ENCODE results near the gene CD52.

The CD52 gene

GRCh38 chr1:26349877-26350244, 32.1 kb downstream of the CD52 start:
- TF ChIP-seq CTCF (IDR thresholded peaks at IDR 0.05; ENCODE audit: insufficient read depth, missing control alignments) = no peak
- no peak for DNase-seq (ENCODE audit: insufficient read length, low spot score)
- no peak for FAIRE-seq

GRCh38 chr1:26350343-26350700, 32.6 kb downstream of the CD52 start:
- no peak for FAIRE-seq
- no peak for TF ChIP-seq CTCF (IDR thresholded peaks at IDR 0.05; ENCODE audit: insufficient read depth, missing control alignments)
- no peak for DNase-seq (ENCODE audit: insufficient read length, low spot score)

- DNase-seq (ENCODE audit: insufficient read length, low spot score) (no peak), FAIRE-seq (no peak)
- TF ChIP-seq CTCF (IDR thresholded peaks at IDR 0.05; ENCODE audit: insufficient read depth, missing control alignments) = no peak
These were observed 33.2 kb downstream of the CD52 start for GRCh38 chr1:26350701-26351589.

GRCh38 chr1:26351590-26352337, 34.0 kb downstream of the CD52 start:
- DNase-seq (ENCODE audit: insufficient read length, low spot score) (no peak), FAIRE-seq (no peak)
- TF ChIP-seq CTCF (IDR thresholded peaks at IDR 0.05; ENCODE audit: insufficient read depth, missing control alignments) = no peak

- DNase-seq (ENCODE audit: insufficient read length, low spot score) = no peak
These were observed 34.6 kb downstream of the CD52 start for GRCh38 chr1:26352338-26352679.

GRCh38 chr1:26353210-26353859, 35.6 kb downstream of the CD52 start:
- FAIRE-seq (no peak), DNase-seq (ENCODE audit: insufficient read length, low spot score) (no peak)
- TF ChIP-seq CTCF (IDR thresholded peaks at IDR 0.05; ENCODE audit: insufficient read depth, missing control alignments) = no peak

More at GRCh38 chr1:26352338-26352679, 34.6 kb downstream of the CD52 start:
- no peak for FAIRE-seq
- TF ChIP-seq CTCF (IDR thresholded peaks at IDR 0.05; ENCODE audit: insufficient read depth, missing control alignments) = no peak
